Measurements from ENCODE around the gene CASD1. TPM values are rescaled to one million over a fixed set of nuclear protein-coding genes. Genes with fewer than 3 reads are reported as not detected.

Gene CASD1
- total and polyA plus RNA-seq, 9 donors = 42.8 to 63.7 (median 47.4) TPM

GRCh38 chr7:94511718-94512117 is 2.1 kb downstream of the CASD1 start:
- H3K27me3 ChIP-seq (ENCODE audit: control insufficient read depth, insufficient read depth, low read length) = no peaks in the 10 kb centered on the region
- peaks cover 20% of the 10 kb centered on the region for H3K4me1 ChIP-seq (ENCODE audit: control insufficient read depth, insufficient read depth, low read length)
- H3K9me3 ChIP-seq (replicated peaks; ENCODE audit: control insufficient read depth, low read depth, low read length) = no peaks in the 10 kb centered on the region
- peak overlapping the region; percentile 98 for H3K27ac ChIP-seq (ENCODE audit: low read length)
- no peak for DNase-seq
- no peaks in the 10 kb centered on the region for H3K36me3 ChIP-seq (ENCODE audit: control insufficient read depth, insufficient read depth, low read length)
- H3K4me3 ChIP-seq (ENCODE audit: low read length) = peak overlapping the region; percentile 85

- Histone ChIP-seq H3K27ac (ENCODE audit: low read length) (peak overlapping the region; percentile 98), H3K4me1 (ENCODE audit: control insufficient read depth, insufficient read depth, low read length) (peaks cover 20% of the 10 kb centered on the region), H3K36me3 (ENCODE audit: control insufficient read depth, insufficient read depth, low read length) (peaks cover 3% of the 10 kb centered on the region), H3K4me3 (ENCODE audit: low read length) (no peak overlapping the region), H3K27me3 (ENCODE audit: control insufficient read depth, insufficient read depth, low read length) (no peaks in the 10 kb centered on the region), H3K9me3 (replicated peaks; ENCODE audit: control insufficient read depth, low read depth, low read length) (no peaks in the 10 kb centered on the region)
- 67% methylated on average over 7 of the region's 11 CpGs for WGBS (ENCODE audit: insufficient coverage)
- peak; percentile 33 for DNase-seq
Measured at GRCh38 chr7:94512735-94513564, 3.3 kb downstream of the CASD1 start.

- Histone ChIP-seq H3K27ac (ENCODE audit: low read length) (peak overlapping the region; percentile 98), H3K27me3 (ENCODE audit: control insufficient read depth, insufficient read depth, low read length) (no peaks in the 10 kb centered on the region), H3K36me3 (ENCODE audit: control insufficient read depth, insufficient read depth, low read length) (peaks cover 3% of the 10 kb centered on the region), H3K4me1 (ENCODE audit: control insufficient read depth, insufficient read depth, low read length) (peaks cover 20% of the 10 kb centered on the region), H3K9me3 (replicated peaks; ENCODE audit: control insufficient read depth, low read depth, low read length) (no peaks in the 10 kb centered on the region), H3K4me3 (ENCODE audit: low read length) (no peak overlapping the region)
- DNase-seq = no peak
Measured at GRCh38 chr7:94513565-94513860, 3.9 kb downstream of the CASD1 start.

GRCh38 chr7:94514140-94514889 is 4.7 kb downstream of the CASD1 start:
- no peak for DNase-seq
- no peak overlapping the region for H3K4me3 ChIP-seq (ENCODE audit: low read length)
- peaks cover 3% of the 10 kb centered on the region for H3K36me3 ChIP-seq (ENCODE audit: control insufficient read depth, insufficient read depth, low read length)
- WGBS (ENCODE audit: insufficient coverage) = no CpG with 5 or more reads among the region's 4 CpGs
- H3K27ac ChIP-seq (ENCODE audit: low read length) = peak overlapping the region; percentile 39
- no peaks in the 10 kb centered on the region for H3K9me3 ChIP-seq (replicated peaks; ENCODE audit: control insufficient read depth, low read depth, low read length)
- no peaks in the 10 kb centered on the region for H3K27me3 ChIP-seq (ENCODE audit: control insufficient read depth, insufficient read depth, low read length)
- peaks cover 15% of the 10 kb centered on the region for H3K4me1 ChIP-seq (ENCODE audit: control insufficient read depth, insufficient read depth, low read length)

- no peak for DNase-seq
- Histone ChIP-seq H3K36me3 (ENCODE audit: control insufficient read depth, insufficient read depth, low read length) (peaks cover 3% of the 10 kb centered on the region), H3K27me3 (ENCODE audit: control insufficient read depth, insufficient read depth, low read length) (no peaks in the 10 kb centered on the region), H3K9me3 (replicated peaks; ENCODE audit: control insufficient read depth, low read depth, low read length) (no peaks in the 10 kb centered on the region), H3K4me3 (ENCODE audit: low read length) (no peak overlapping the region), H3K4me1 (ENCODE audit: control insufficient read depth, insufficient read depth, low read length) (peaks cover 14% of the 10 kb centered on the region), H3K27ac (ENCODE audit: low read length) (peak overlapping the region; percentile 42)
Measured at GRCh38 chr7:94514917-94515316, 5.3 kb downstream of the CASD1 start.

- H3K27ac ChIP-seq (ENCODE audit: low read length) = no peak overlapping the region
- 60% methylated on average over 1 of the region's 3 CpGs for WGBS (ENCODE audit: insufficient coverage)
- no peaks in the 10 kb centered on the region for H3K9me3 ChIP-seq (replicated peaks; ENCODE audit: control insufficient read depth, low read depth, low read length)
- H3K27me3 ChIP-seq (ENCODE audit: control insufficient read depth, insufficient read depth, low read length) = no peaks in the 10 kb centered on the region
- H3K36me3 ChIP-seq (ENCODE audit: control insufficient read depth, insufficient read depth, low read length) = peaks cover 15% of the 10 kb centered on the region
- no peaks in the 10 kb centered on the region for H3K4me1 ChIP-seq (ENCODE audit: control insufficient read depth, insufficient read depth, low read length)
- H3K4me3 ChIP-seq (ENCODE audit: low read length) = no peak overlapping the region
- DNase-seq = no peak
Measured at GRCh38 chr7:94525923-94526322, 16.3 kb downstream of the CASD1 start.

- no peaks in the 10 kb centered on the region for H3K9me3 ChIP-seq (replicated peaks; ENCODE audit: control insufficient read depth, low read depth, low read length)
- no peak overlapping the region for H3K4me3 ChIP-seq (ENCODE audit: low read length)
- no peaks in the 10 kb centered on the region for H3K27me3 ChIP-seq (ENCODE audit: control insufficient read depth, insufficient read depth, low read length)
- 67% methylated on average over 1 of the region's 1 CpG for WGBS (ENCODE audit: insufficient coverage)
- no peak overlapping the region for H3K27ac ChIP-seq (ENCODE audit: low read length)
- H3K4me1 ChIP-seq (ENCODE audit: control insufficient read depth, insufficient read depth, low read length) = no peaks in the 10 kb centered on the region
- H3K36me3 ChIP-seq (ENCODE audit: control insufficient read depth, insufficient read depth, low read length) = peaks cover 11% of the 10 kb centered on the region
- no peak for DNase-seq
Measured at GRCh38 chr7:94529516-94529915, 19.9 kb downstream of the CASD1 start.

- 71% methylated on average over 1 of the region's 3 CpGs for WGBS (ENCODE audit: insufficient coverage)
- Histone ChIP-seq H3K4me1 (ENCODE audit: control insufficient read depth, insufficient read depth, low read length) (no peaks in the 10 kb centered on the region), H3K36me3 (ENCODE audit: control insufficient read depth, insufficient read depth, low read length) (peaks cover 11% of the 10 kb centered on the region), H3K9me3 (replicated peaks; ENCODE audit: control insufficient read depth, low read depth, low read length) (no peaks in the 10 kb centered on the region), H3K4me3 (ENCODE audit: low read length) (no peak overlapping the region), H3K27me3 (ENCODE audit: control insufficient read depth, insufficient read depth, low read length) (no peaks in the 10 kb centered on the region), H3K27ac (ENCODE audit: low read length) (no peak overlapping the region)
- DNase-seq = no peak
Measured at GRCh38 chr7:94530109-94530508, 20.5 kb downstream of the CASD1 start.

- Histone ChIP-seq H3K4me1 (ENCODE audit: control insufficient read depth, insufficient read depth, low read length) (no peaks in the 10 kb centered on the region), H3K36me3 (ENCODE audit: control insufficient read depth, insufficient read depth, low read length) (peaks cover 9% of the 10 kb centered on the region), H3K9me3 (replicated peaks; ENCODE audit: control insufficient read depth, low read depth, low read length) (no peaks in the 10 kb centered on the region), H3K27ac (ENCODE audit: low read length) (no peak overlapping the region), H3K4me3 (ENCODE audit: low read length) (no peak overlapping the region), H3K27me3 (ENCODE audit: control insufficient read depth, insufficient read depth, low read length) (no peaks in the 10 kb centered on the region)
- WGBS (ENCODE audit: insufficient coverage) = no CpG with 5 or more reads among the region's 2 CpGs
- DNase-seq = no peak
Measured at GRCh38 chr7:94532676-94533075, 23.1 kb downstream of the CASD1 start.

GRCh38 chr7:94540428-94540827 is 30.8 kb downstream of the CASD1 start:
- 50% methylated on average over 1 of the region's 1 CpG for WGBS (ENCODE audit: insufficient coverage)
- Histone ChIP-seq H3K36me3 (ENCODE audit: control insufficient read depth, insufficient read depth, low read length) (peaks cover 7% of the 10 kb centered on the region), H3K4me3 (ENCODE audit: low read length) (no peak overlapping the region), H3K27me3 (ENCODE audit: control insufficient read depth, insufficient read depth, low read length) (no peaks in the 10 kb centered on the region), H3K4me1 (ENCODE audit: control insufficient read depth, insufficient read depth, low read length) (no peaks in the 10 kb centered on the region), H3K9me3 (replicated peaks; ENCODE audit: control insufficient read depth, low read depth, low read length) (no peaks in the 10 kb centered on the region), H3K27ac (ENCODE audit: low read length) (no peak overlapping the region)
- peak; percentile 30 for DNase-seq
